ENCODE data around the gene SPECC1.

GRCh38 chr17:20260268-20260667, 251.1 kb downstream of the SPECC1 start:
- TF ChIP-seq CTCF (conservative IDR thresholded peaks at IDR 0.05 in 1 of 2, IDR thresholded peaks at IDR 0.05 in 1 of 2; ENCODE audit: low read depth in 1 of 2, low read length in 2 of 2) (no peak), EZH2 (IDR thresholded peaks at IDR 0.05; ENCODE audit: low read length, missing control alignments) (no peak)

All from fibroblast of lung (primary cell).